Kidney (tissue), 14 donors: Measurements from ENCODE around the gene KCNAB2. TPM values are rescaled to one million over a fixed set of nuclear protein-coding genes. Genes with fewer than 3 reads are reported as not detected.

ENCODE experiments used
- DNase-seq, 5 donors: peaks; one replicate each; pipeline ENCODE4 v3.0.0-alpha.2; 2013 to 2020
- FAIRE-seq: peaks from 2 replicates; lab custom pipeline; 2012; peaks lifted over from hg19 to GRCh38; lab: Jason Lieb, UNC
- H3K27ac ChIP-seq, 2 donors: one replicate each; pipeline ENCODE4 v1.7.0; 2013; ENCODE audit warnings: low read depth in 2 of 2, low read length in 2 of 2, inconsistent platforms in 1 of 2
- H3K27me3 ChIP-seq: one replicate; pipeline ENCODE4 v1.7.1; 2013; ENCODE audit warnings: low read length, inconsistent platforms; ENCODE audit not compliant: control insufficient read depth, insufficient read depth
- H3K36me3 ChIP-seq, 3 donors: one replicate each; pipeline versions ENCODE4 v1.7.0 to v1.7.1; 2013; ENCODE audit warnings: low read length in 3 of 3, control low read depth in 1 of 3, inconsistent platforms in 1 of 3; ENCODE audit not compliant: insufficient read depth in 3 of 3, control insufficient read depth in 2 of 3
- H3K4me1 ChIP-seq, 3 donors: one replicate each; pipeline versions ENCODE4 v1.7.0 to v1.7.1; 2013; ENCODE audit warnings: low read length in 3 of 3, inconsistent platforms in 1 of 3, low read depth in 1 of 3; ENCODE audit not compliant: control insufficient read depth in 2 of 3, insufficient read depth in 2 of 3
- H3K4me3 ChIP-seq, 3 donors: one replicate each; pipeline versions ENCODE4 v1.7.0 to v1.8.1; 2013; ENCODE audit warnings: low read length in 3 of 3, control low read depth in 1 of 3, inconsistent platforms in 1 of 3
- H3K9ac ChIP-seq, 3 donors: one replicate each; pipeline versions ENCODE4 v1.7.0 to v1.7.1; 2013; ENCODE audit warnings: low read length in 3 of 3, control low read depth in 1 of 3, inconsistent platforms in 1 of 3
- H3K9me3 ChIP-seq, 3 donors: one replicate each; pipeline versions ENCODE4 v1.7.0 to v1.7.1; 2013; ENCODE audit warnings: low read length in 3 of 3, control low read depth in 1 of 3, inconsistent platforms in 1 of 3; ENCODE audit not compliant: control insufficient read depth in 2 of 3, insufficient read depth in 1 of 3
- intact Hi-C: fragments of 100-400 bp; cut with DNase I; formaldehyde crosslinking; loops from one replicate; pipeline ENCODE4 v1.11.1; 2022
- polyA plus RNA-seq: library from polyadenylated mRNA; stranded (reverse); fragments of 350-450 nt; fragmentation: Illumina TruSeq; extraction: RNeasy Lipid Tissue Mini Kit (QIAGEN cat#74804); gene quantifications from one replicate; pipeline ENCODE4 v1.2.3, GENCODE V29; 2014; ENCODE audit warnings: low read depth, low replicate concordance; ENCODE audit not compliant: insufficient read depth
- total RNA-seq: library from RNA; stranded (reverse); fragmentation: NEBNext Ultra II Directional; extraction: Animal tissue kit (Norgen Biotek cat#: 25700); gene quantifications from one replicate; pipeline ENCODE4 v1.2.1, GENCODE V29; 2021
- TF ChIP-seq, protein P1 (sequence below): IDR thresholded peaks from 3 replicates; pipeline ENCODE4 v1.5.1; 2012; ENCODE audit warnings: mild to moderate bottlenecking, moderate library complexity, borderline replicate concordance; ENCODE audit not compliant: insufficient read depth; ENCODE audit errors: extremely low read depth
- donor health status: control.
- donor health status: control.
- donor health status: control.
- donor health status: control.
- donor health status: control.
- donor health status: DM: yes; HTN: yes; CAD: no.
- donor health status: Normal renal cell carcinoma (clear cell type).

KCNAB2 gene
- total and polyA plus RNA-seq, 2 donors from 2014 or later: 19.6 to 28.1 TPM

GRCh38 chr1:6117064-6117463 lies 71.4 kb downstream of the KCNAB2 start:
- H3K4me1 ChIP-seq: no peaks in the 10 kb centered on the region
- H3K27ac ChIP-seq: no peak overlapping the region
- TF ChIP-seq, protein P1, sequence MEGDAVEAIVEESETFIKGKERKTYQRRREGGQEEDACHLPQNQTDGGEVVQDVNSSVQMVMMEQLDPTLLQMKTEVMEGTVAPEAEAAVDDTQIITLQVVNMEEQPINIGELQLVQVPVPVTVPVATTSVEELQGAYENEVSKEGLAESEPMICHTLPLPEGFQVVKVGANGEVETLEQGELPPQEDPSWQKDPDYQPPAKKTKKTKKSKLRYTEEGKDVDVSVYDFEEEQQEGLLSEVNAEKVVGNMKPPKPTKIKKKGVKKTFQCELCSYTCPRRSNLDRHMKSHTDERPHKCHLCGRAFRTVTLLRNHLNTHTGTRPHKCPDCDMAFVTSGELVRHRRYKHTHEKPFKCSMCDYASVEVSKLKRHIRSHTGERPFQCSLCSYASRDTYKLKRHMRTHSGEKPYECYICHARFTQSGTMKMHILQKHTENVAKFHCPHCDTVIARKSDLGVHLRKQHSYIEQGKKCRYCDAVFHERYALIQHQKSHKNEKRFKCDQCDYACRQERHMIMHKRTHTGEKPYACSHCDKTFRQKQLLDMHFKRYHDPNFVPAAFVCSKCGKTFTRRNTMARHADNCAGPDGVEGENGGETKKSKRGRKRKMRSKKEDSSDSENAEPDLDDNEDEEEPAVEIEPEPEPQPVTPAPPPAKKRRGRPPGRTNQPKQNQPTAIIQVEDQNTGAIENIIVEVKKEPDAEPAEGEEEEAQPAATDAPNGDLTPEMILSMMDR: no peak
- DNase-seq (no peak), FAIRE-seq (no peak)
- H3K36me3 ChIP-seq: no peaks in the 10 kb centered on the region
- H3K4me3 ChIP-seq: no peak overlapping the region
- no peak overlapping the region for H3K9ac ChIP-seq
- H3K9me3 ChIP-seq: peaks cover 0 to 8% (median 0%) of the 10 kb centered on the region in 3 donors
- intact Hi-C loops: no loop called here
- no peaks in the 10 kb centered on the region for H3K27me3 ChIP-seq

- Histone ChIP-seq H3K9me3 (peaks cover 0 to 8% (median 0%) of the 10 kb centered on the region in 3 donors), H3K9ac (no peak overlapping the region), H3K27me3 (no peaks in the 10 kb centered on the region), H3K36me3 (no peaks in the 10 kb centered on the region), H3K4me3 (no peak overlapping the region), H3K4me1 (no peaks in the 10 kb centered on the region), H3K27ac (no peak overlapping the region)
- TF ChIP-seq, protein P1: no peak
- no peak for DNase-seq
- intact Hi-C loops: no loop called here
- no peak for FAIRE-seq
Observed at GRCh38 chr1:6117624-6118023, 71.9 kb downstream of the KCNAB2 start.

- FAIRE-seq: no peak
- H3K4me3 ChIP-seq: no peak overlapping the region
- no peaks in the 10 kb centered on the region for H3K36me3 ChIP-seq
Observed at GRCh38 chr1:6118415-6118814, 72.7 kb downstream of the KCNAB2 start.

More at GRCh38 chr1:6118415-6118814, 72.7 kb downstream of the KCNAB2 start:
- Histone ChIP-seq H3K27me3 (no peaks in the 10 kb centered on the region), H3K4me1 (no peaks in the 10 kb centered on the region), H3K27ac (no peak overlapping the region), H3K9me3 (peaks cover 0 to 8% (median 0%) of the 10 kb centered on the region in 3 donors), H3K9ac (no peak overlapping the region)
- DNase-seq: no peak
- TF ChIP-seq, protein P1: no peak
- intact Hi-C loops: no loop called here
